Measurements from ENCODE around the gene TBC1D30.
"Not testable (repeated sequence)": the region's sequence is repeated elsewhere in the genome, so short reads cannot be mapped to it uniquely, and the experiment has no call there.

TBC1D30 gene

GRCh38 chr12:64824500-64825142 lies at the start of gene TBC1D30:
Gene TBC1D30 (plus strand): TSS chr12:64824647. CDS start chr12:64824880, 233 bp downstream.
- DNase-seq (ENCODE audit: low read depth in 2 of 2), result peak in 1 of 2 donors; percentile 31

GRCh38 chr12:64775147-64775736 lies 49.2 kb upstream of the TBC1D30 start:
- not testable (repeated sequence) for DNase-seq (ENCODE audit: low read depth in 2 of 2)

GRCh38 chr12:64779354-64779974 lies 45.0 kb upstream of the TBC1D30 start:
- no peak for DNase-seq (ENCODE audit: low read depth in 2 of 2)

GRCh38 chr12:64780132-64780530 lies 44.3 kb upstream of the TBC1D30 start:
- DNase-seq (ENCODE audit: low read depth in 2 of 2), result no peak

GRCh38 chr12:64780531-64781279 lies 43.7 kb upstream of the TBC1D30 start:
- no peak for DNase-seq (ENCODE audit: low read depth in 2 of 2)

- no peak for DNase-seq (ENCODE audit: low read depth in 2 of 2)
Observed at GRCh38 chr12:64781280-64782190, 42.9 kb upstream of the TBC1D30 start.

- DNase-seq (ENCODE audit: low read depth in 2 of 2), result no peak
Observed at GRCh38 chr12:64782191-64782876, 42.1 kb upstream of the TBC1D30 start.

- no peak for DNase-seq (ENCODE audit: low read depth in 2 of 2)
Observed at GRCh38 chr12:64785838-64786237, 38.6 kb upstream of the TBC1D30 start.

GRCh38 chr12:64790166-64790565 lies 34.3 kb upstream of the TBC1D30 start:
- no peak for DNase-seq (ENCODE audit: low read depth in 2 of 2)

GRCh38 chr12:64791036-64791435 lies 33.4 kb upstream of the TBC1D30 start:
- DNase-seq (ENCODE audit: low read depth in 2 of 2), result no peak

GRCh38 chr12:64792128-64792527 lies 32.3 kb upstream of the TBC1D30 start:
- DNase-seq (ENCODE audit: low read depth in 2 of 2), result no peak

- DNase-seq (ENCODE audit: low read depth in 2 of 2), result no peak
Observed at GRCh38 chr12:64793610-64794009, 30.8 kb upstream of the TBC1D30 start.

- DNase-seq (ENCODE audit: low read depth in 2 of 2), result no peak
Observed at GRCh38 chr12:64794305-64794704, 30.1 kb upstream of the TBC1D30 start.

- peak; percentile 18 to 34 for DNase-seq (ENCODE audit: low read depth in 2 of 2)
Observed at GRCh38 chr12:64796205-64796845, 28.1 kb upstream of the TBC1D30 start.

GRCh38 chr12:64797156-64797555 lies 27.3 kb upstream of the TBC1D30 start:
- DNase-seq (ENCODE audit: low read depth in 2 of 2), result no peak

GRCh38 chr12:64798165-64798564 lies 26.3 kb upstream of the TBC1D30 start:
- DNase-seq (ENCODE audit: low read depth in 2 of 2), result no peak

GRCh38 chr12:64800640-64801039 lies 23.8 kb upstream of the TBC1D30 start:
- DNase-seq (ENCODE audit: low read depth in 2 of 2), result no peak

- DNase-seq (ENCODE audit: low read depth in 2 of 2), result no peak
Observed at GRCh38 chr12:64801381-64801780, 23.1 kb upstream of the TBC1D30 start.

GRCh38 chr12:64802180-64802775 lies 22.2 kb upstream of the TBC1D30 start:
- not testable (repeated sequence) for DNase-seq (ENCODE audit: low read depth in 2 of 2)

- no peak for DNase-seq (ENCODE audit: low read depth in 2 of 2)
Observed at GRCh38 chr12:64806173-64806572, 18.3 kb upstream of the TBC1D30 start.
